ENCODE results near the gene SUMF1. TPM values are rescaled to one million over a fixed set of nuclear protein-coding genes. Genes with fewer than 3 reads are reported as not detected.

Gene SUMF1
- polyA plus RNA-seq, 3 donors = 25.7 to 80.4 (median 74.2) TPM

- no peak overlapping the region for H3K9ac ChIP-seq (ENCODE audit: insufficient read depth, low read length, poor library complexity, severe bottlenecking)
- no peak overlapping the region for H3K4me3 ChIP-seq (replicated peaks in 1 of 3; ENCODE audit: low read depth in 2 of 3, low read length in 3 of 3)
- no peaks in the 10 kb centered on the region for H3K9me3 ChIP-seq (replicated peaks in 1 of 2; ENCODE audit: control insufficient read depth in 1 of 2, insufficient read depth in 1 of 2, low read length in 2 of 2)
- WGBS (ENCODE audit: insufficient coverage) = no CpG with 5 or more reads among the region's 2 CpGs
- H3K79me2 ChIP-seq (ENCODE audit: insufficient read depth, low read length) = peaks cover 62% of the 10 kb centered on the region
- H3K4me1 ChIP-seq (ENCODE audit: control insufficient read depth in 1 of 2, insufficient read depth in 2 of 2, low read length in 2 of 2) = peaks cover 55 to 57% of the 10 kb centered on the region in 2 donors
- no peak for TF ChIP-seq CTCF (IDR thresholded peaks at IDR 0.05)
- intact Hi-C loops (cut with micrococcal nuclease) = no loop called here
- H2AFZ ChIP-seq (ENCODE audit: insufficient read depth, low read depth, low read length, poor library complexity, severe bottlenecking) = no peak overlapping the region
- no peaks in the 10 kb centered on the region for H4K20me1 ChIP-seq (ENCODE audit: insufficient read depth, low read length)
- peak overlapping the region in 2 of 7 donors; percentile 20 to 85 for H3K27ac Mint-ChIP-seq
- H3K27me3 ChIP-seq (ENCODE audit: control insufficient read depth in 2 of 2, insufficient read depth in 2 of 2, low read length in 2 of 2) = no peaks in the 10 kb centered on the region
- peaks cover 7 to 27% of the 10 kb centered on the region in 2 donors for H3K36me3 ChIP-seq (replicated peaks in 1 of 2; ENCODE audit: control insufficient read depth in 1 of 2, insufficient read depth in 2 of 2, low read length in 2 of 2)
- no peak for DNase-seq
- H3K4me3 Mint-ChIP-seq = no peak overlapping the region
- peak overlapping the region; percentile 16 for H3K4me2 ChIP-seq (replicated peaks; ENCODE audit: extremely low read depth, low read length, poor library complexity, severe bottlenecking)
- peaks cover 29 to 30% of the 10 kb centered on the region in 2 donors for H3K36me3 Mint-ChIP-seq
- peak overlapping the region in 1 of 2 donors; percentile 70 for H3K27ac ChIP-seq (ENCODE audit: low read depth in 1 of 2, low read length in 2 of 2)
- H3K9me3 Mint-ChIP-seq = peaks cover 0 to 2% (median 0%) of the 10 kb centered on the region in 7 donors
- H3K27me3 Mint-ChIP-seq (ENCODE audit: low read depth in 3 of 3) = peaks cover 0 to 2% (median 0%) of the 10 kb centered on the region in 3 donors
- peaks cover 64% of the 10 kb centered on the region for H3K4me1 Mint-ChIP-seq
These were observed 39.5 kb upstream of the SUMF1 start for GRCh38 chr3:4506559-4507023.

GRCh38 chr3:4505688-4506558 lies 38.9 kb upstream of the SUMF1 start:
- no peaks in the 10 kb centered on the region for H3K27me3 ChIP-seq (ENCODE audit: control insufficient read depth in 2 of 2, insufficient read depth in 2 of 2, low read length in 2 of 2)
- no peak for DNase-seq
- no peak for TF ChIP-seq CTCF (IDR thresholded peaks at IDR 0.05)
- peaks cover 0 to 2% (median 0%) of the 10 kb centered on the region in 7 donors for H3K9me3 Mint-ChIP-seq
- H3K4me3 ChIP-seq (replicated peaks in 1 of 3; ENCODE audit: low read depth in 2 of 3, low read length in 3 of 3) = no peak overlapping the region
- no peaks in the 10 kb centered on the region for H4K20me1 ChIP-seq (ENCODE audit: insufficient read depth, low read length)
- no peak overlapping the region for H3K9ac ChIP-seq (ENCODE audit: insufficient read depth, low read length, poor library complexity, severe bottlenecking)
- peaks cover 0 to 2% (median 0%) of the 10 kb centered on the region in 3 donors for H3K27me3 Mint-ChIP-seq (ENCODE audit: low read depth in 3 of 3)
- intact Hi-C loops (cut with micrococcal nuclease) = no loop called here
- H3K79me2 ChIP-seq (ENCODE audit: insufficient read depth, low read length) = peaks cover 60% of the 10 kb centered on the region
- H3K27ac ChIP-seq (ENCODE audit: low read depth in 1 of 2, low read length in 2 of 2) = peak overlapping the region in 1 of 2 donors; percentile 70
- peak overlapping the region in 4 of 7 donors; percentile 14 to 85 (median 22) for H3K27ac Mint-ChIP-seq
- H3K36me3 Mint-ChIP-seq = peaks cover 33 to 34% of the 10 kb centered on the region in 2 donors
- peaks cover 10 to 27% of the 10 kb centered on the region in 2 donors for H3K36me3 ChIP-seq (replicated peaks in 1 of 2; ENCODE audit: control insufficient read depth in 1 of 2, insufficient read depth in 2 of 2, low read length in 2 of 2)
- no peaks in the 10 kb centered on the region for H3K9me3 ChIP-seq (replicated peaks in 1 of 2; ENCODE audit: control insufficient read depth in 1 of 2, insufficient read depth in 1 of 2, low read length in 2 of 2)
- 92% methylated on average over 5 of the region's 6 CpGs for WGBS (ENCODE audit: insufficient coverage)
- H3K4me1 ChIP-seq (ENCODE audit: control insufficient read depth in 1 of 2, insufficient read depth in 2 of 2, low read length in 2 of 2) = peaks cover 55 to 57% of the 10 kb centered on the region in 2 donors
- H3K4me2 ChIP-seq (replicated peaks; ENCODE audit: extremely low read depth, low read length, poor library complexity, severe bottlenecking) = no peak overlapping the region
- H3K4me3 Mint-ChIP-seq = no peak overlapping the region
- H2AFZ ChIP-seq (ENCODE audit: insufficient read depth, low read depth, low read length, poor library complexity, severe bottlenecking) = no peak overlapping the region
- peaks cover 63% of the 10 kb centered on the region for H3K4me1 Mint-ChIP-seq
